PC-9 (cell line): ENCODE data around the gene KCNC3. TPM values are rescaled to one million over a fixed set of nuclear protein-coding genes. Genes with fewer than 3 reads are reported as not detected.
A peak's percentile ranks its signal among the peaks of the same experiment; 100 is the strongest.

Source experiments
- BruUV-seq: library from RNA; stranded (reverse); fragments of 400-500 nt; replicated peaks from 2 replicates; lab custom pipeline; 2021; lab: Mats Ljungman, UMichigan
- CTCF ChIA-PET: fragments of 300-600 bp; sonication (Branson Sonifier 250); formaldehyde crosslinking; loops from one replicate; lab custom pipeline; 2022; ENCODE audit warnings: antibody characterized with exemption; lab: Charles Lee
- POLR2A ChIA-PET: fragments of 300-600 bp; sonication (Branson Sonifier 250); formaldehyde crosslinking; loops from one replicate; lab custom pipeline; 2022; ENCODE audit warnings: antibody characterized with exemption; ENCODE audit not compliant: unreplicated experiment; lab: Charles Lee
- DNase-seq, 2 experiments: peaks; one replicate each; pipeline versions ENCODE4 v3.0.0 to v3.0.0-alpha.2; 2015 to 2022; ENCODE audit warnings: mixed read lengths in 1 of 2
- H2AFZ ChIP-seq: fragments of 200-600 bp; sonication (generic); 2 replicates; pipeline ENCODE4 v1.8.1; 2017; ENCODE audit warnings: antibody characterized with exemption
- H3F3A ChIP-seq: fragments of 200-600 bp; sonication (generic); 2 replicates; pipeline ENCODE4 v1.8.1; 2017; ENCODE audit warnings: antibody characterized with exemption, mild to moderate bottlenecking, low read depth; ENCODE audit not compliant: insufficient read depth
- H3K27ac ChIP-seq: fragments of 200-600 bp; sonication (generic); 2 replicates; pipeline ENCODE4 v1.6.1; 2016; ENCODE audit warnings: mixed run types
- H3K27me3 ChIP-seq: fragments of 200-600 bp; sonication (generic); 2 replicates; pipeline ENCODE4 v1.6.1; 2016; ENCODE audit warnings: low read depth, mixed run types; ENCODE audit not compliant: insufficient read depth
- H3K36me3 ChIP-seq: fragments of 200-600 bp; sonication (generic); 2 replicates; pipeline ENCODE4 v1.6.1; 2016; ENCODE audit warnings: low read depth, mixed run types
- H3K4me1 ChIP-seq: fragments of 200-600 bp; sonication (generic); replicated peaks from 2 replicates; pipeline ENCODE4 v1.6.1; 2016; ENCODE audit warnings: mixed run types; ENCODE audit not compliant: insufficient read depth
- H3K4me2 ChIP-seq: fragments of 200-600 bp; sonication (generic); 2 replicates; pipeline ENCODE4 v1.6.1; 2017; ENCODE audit warnings: mixed run types
- H3K4me3 ChIP-seq: fragments of 200-600 bp; sonication (generic); 2 replicates; pipeline ENCODE4 v1.6.1; 2016; ENCODE audit warnings: mixed run types
- H3K79me2 ChIP-seq: fragments of 200-600 bp; sonication (generic); 2 replicates; pipeline ENCODE4 v1.6.1; 2017; ENCODE audit warnings: low read depth, mixed run types
- H3K9me2 ChIP-seq: fragments of 200-600 bp; sonication (generic); 2 replicates; pipeline ENCODE4 v1.8.1; 2017; ENCODE audit warnings: mild to moderate bottlenecking; ENCODE audit not compliant: insufficient read depth
- H3K9me3 ChIP-seq: fragments of 200-600 bp; sonication (generic); 2 replicates; pipeline ENCODE4 v1.8.1; 2016; ENCODE audit warnings: low read depth; ENCODE audit not compliant: insufficient read depth
- H4K20me1 ChIP-seq: fragments of 200-600 bp; sonication (generic); 2 replicates; pipeline ENCODE4 v1.8.1; 2017; ENCODE audit not compliant: insufficient read depth
- CTCF ChIP-seq: fragments of 200-600 bp; sonication (generic); conservative IDR thresholded peaks from 2 replicates; pipeline ENCODE4 v1.6.1; 2017; ENCODE audit warnings: mixed run types, antibody characterized with exemption, mild to moderate bottlenecking, moderate library complexity
- EZH2 ChIP-seq: fragments of 200-600 bp; sonication (generic); IDR thresholded peaks from 2 replicates; pipeline ENCODE4 v1.8.0; 2017; ENCODE audit warnings: antibody characterized with exemption, low read depth
- intact Hi-C: fragments of 100-400 bp; cut with micrococcal nuclease; formaldehyde crosslinking; loops from one replicate; pipeline ENCODE4 v1.10.0; 2022; ENCODE audit not compliant: unreplicated experiment
- total RNA-seq: library from RNA; stranded (reverse); gene quantifications from 2 replicates; pipeline ENCODE4 v1.2.3, GENCODE V29; 2021

KCNC3 gene
- total RNA-seq, 1 experiment from 2014 or later = 9.0 TPM

- Histone ChIP-seq H2AFZ (no peak overlapping the region), H3K36me3 (no peaks in the 10 kb centered on the region), H3K4me2 (no peak overlapping the region), H3F3A (0 out of 2 replicates have a peak, but pooled peaks cover 4% of the 10 kb centered on the region), H3K27ac (no peak overlapping the region), H3K27me3 (no peaks in the 10 kb centered on the region), H4K20me1 (no peaks in the 10 kb centered on the region), H3K4me1 (no peaks in the 10 kb centered on the region), H3K9me3 (no peaks in the 10 kb centered on the region), H3K9me2 (no peaks in the 10 kb centered on the region), H3K79me2 (no peaks in the 10 kb centered on the region), H3K4me3 (no peak overlapping the region)
- TF ChIP-seq CTCF (no peak), EZH2 (no peak)
- no TSS peak for BruUV-seq
- ChIA-PET POLR2A (no interaction called here), CTCF (no interaction called here)
- intact Hi-C loops = loop anchor here (10.0 kb wide), 1 partner anchor 172 kb away; no protein-coding TSS in a partner anchor
- peak in 1 of 2 experiments; percentile 3 for DNase-seq
These were observed 33.7 kb upstream of the KCNC3 start for GRCh38 chr19:50362656-50363424.

GRCh38 chr19:50362030-50362412 lies 32.8 kb upstream of the KCNC3 start:
- no TSS peak for BruUV-seq
- intact Hi-C loops = loop anchor here (10.0 kb wide), 1 partner anchor 173 kb away; no protein-coding TSS in a partner anchor
- POLR2A ChIA-PET = no interaction called here
- peak in 1 of 2 experiments; percentile 19 for DNase-seq
- H3K4me2 ChIP-seq = no peak overlapping the region
- H3K9me3 ChIP-seq = no peaks in the 10 kb centered on the region
- H3K9me2 ChIP-seq = no peaks in the 10 kb centered on the region
- no peak overlapping the region for H2AFZ ChIP-seq
- H3K79me2 ChIP-seq = no peaks in the 10 kb centered on the region
- H3K4me1 ChIP-seq = no peaks in the 10 kb centered on the region
- TF ChIP-seq CTCF (no peak), EZH2 (no peak)
- no peaks in the 10 kb centered on the region for H3K36me3 ChIP-seq
- H3F3A ChIP-seq = 0 out of 2 replicates have a peak, but pooled peaks cover 4% of the 10 kb centered on the region
- no peak overlapping the region for H3K27ac ChIP-seq
- CTCF ChIA-PET = no interaction called here
- no peaks in the 10 kb centered on the region for H4K20me1 ChIP-seq
- H3K4me3 ChIP-seq = no peak overlapping the region
- H3K27me3 ChIP-seq = no peaks in the 10 kb centered on the region

- Histone ChIP-seq H3K4me2 (no peak overlapping the region), H3K9me2 (no peaks in the 10 kb centered on the region), H3K79me2 (no peaks in the 10 kb centered on the region), H2AFZ (no peak overlapping the region), H3K9me3 (no peaks in the 10 kb centered on the region), H3K36me3 (no peaks in the 10 kb centered on the region), H3K4me1 (no peaks in the 10 kb centered on the region), H4K20me1 (no peaks in the 10 kb centered on the region), H3K27me3 (no peaks in the 10 kb centered on the region), H3K4me3 (no peak overlapping the region), H3F3A (0 out of 2 replicates have a peak, but pooled peaks cover 4% of the 10 kb centered on the region), H3K27ac (no peak overlapping the region)
- no TSS peak for BruUV-seq
- DNase-seq = peak in 1 of 2 experiments; percentile 34
- ChIA-PET CTCF (no interaction called here), POLR2A (no interaction called here)
- intact Hi-C loops = loop anchor here (10.0 kb wide), 1 partner anchor 173 kb away; no protein-coding TSS in a partner anchor
- TF ChIP-seq CTCF (no peak), EZH2 (no peak)
These were observed 32.3 kb upstream of the KCNC3 start for GRCh38 chr19:50361290-50362029.
